BE2C (cell line): ENCODE measurements around the gene HS6ST3.

Source experiments
- DNase-seq: peaks from one replicate; pipeline ENCODE4 v3.0.0-alpha.2; 2020
- H3K27me3 ChIP-seq: fragments of 250-450 bp; sonication (Bioruptor Pico); 2 replicates; pipeline ENCODE4 v1.5.1; 2020; ENCODE audit warnings: mild to moderate bottlenecking
- H3K36me3 ChIP-seq: fragments of 250-450 bp; sonication (Bioruptor Pico); 2 replicates; pipeline ENCODE4 v1.5.1; 2020; ENCODE audit warnings: mild to moderate bottlenecking
- H3K4me1 ChIP-seq: fragments of 250-450 bp; sonication (Bioruptor Pico); 2 replicates; pipeline ENCODE4 v1.5.1; 2020
- H3K4me3 ChIP-seq: 2 replicates; pipeline ENCODE4 v1.5.1; 2011; ENCODE audit warnings: low read depth, low read length
- H3K9me3 ChIP-seq: fragments of 250-450 bp; sonication (Bioruptor Pico); 2 replicates; pipeline ENCODE4 v1.5.1; 2020
- TF ChIP-seq, protein P1 (sequence below): IDR thresholded peaks from 2 replicates; pipeline ENCODE4 v1.5.1; 2012; ENCODE audit warnings: mild to moderate bottlenecking, low read depth, low read length

The HS6ST3 gene

DNA sequence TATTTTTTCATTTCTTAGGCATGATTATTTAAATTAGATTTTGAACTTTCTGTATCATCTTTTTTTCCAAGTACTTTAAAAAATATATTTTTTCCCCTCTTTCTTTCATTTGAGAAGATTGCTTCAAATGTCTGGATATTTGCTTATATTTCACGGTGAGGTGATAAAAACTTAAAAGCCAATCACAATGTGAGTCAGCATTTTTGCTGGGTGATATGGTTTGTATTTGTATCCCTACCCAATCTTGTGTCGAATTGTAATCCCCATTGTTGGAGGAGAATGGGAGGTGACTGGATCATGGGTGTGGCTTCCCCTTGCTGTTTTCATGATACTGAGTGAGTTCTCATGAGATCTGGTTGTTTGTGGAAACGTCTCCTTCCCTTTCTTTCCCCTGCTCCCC is 583.9 kb downstream of the HS6ST3 start:
- Histone ChIP-seq H3K4me3 (no peak overlapping the region), H3K36me3 (no peaks in the 10 kb centered on the region), H3K4me1 (no peaks in the 10 kb centered on the region), H3K27me3 (no peaks in the 10 kb centered on the region), H3K9me3 (no peaks in the 10 kb centered on the region)
- TF ChIP-seq, protein P1, sequence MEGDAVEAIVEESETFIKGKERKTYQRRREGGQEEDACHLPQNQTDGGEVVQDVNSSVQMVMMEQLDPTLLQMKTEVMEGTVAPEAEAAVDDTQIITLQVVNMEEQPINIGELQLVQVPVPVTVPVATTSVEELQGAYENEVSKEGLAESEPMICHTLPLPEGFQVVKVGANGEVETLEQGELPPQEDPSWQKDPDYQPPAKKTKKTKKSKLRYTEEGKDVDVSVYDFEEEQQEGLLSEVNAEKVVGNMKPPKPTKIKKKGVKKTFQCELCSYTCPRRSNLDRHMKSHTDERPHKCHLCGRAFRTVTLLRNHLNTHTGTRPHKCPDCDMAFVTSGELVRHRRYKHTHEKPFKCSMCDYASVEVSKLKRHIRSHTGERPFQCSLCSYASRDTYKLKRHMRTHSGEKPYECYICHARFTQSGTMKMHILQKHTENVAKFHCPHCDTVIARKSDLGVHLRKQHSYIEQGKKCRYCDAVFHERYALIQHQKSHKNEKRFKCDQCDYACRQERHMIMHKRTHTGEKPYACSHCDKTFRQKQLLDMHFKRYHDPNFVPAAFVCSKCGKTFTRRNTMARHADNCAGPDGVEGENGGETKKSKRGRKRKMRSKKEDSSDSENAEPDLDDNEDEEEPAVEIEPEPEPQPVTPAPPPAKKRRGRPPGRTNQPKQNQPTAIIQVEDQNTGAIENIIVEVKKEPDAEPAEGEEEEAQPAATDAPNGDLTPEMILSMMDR = no peak
- DNase-seq = no peak

DNA sequence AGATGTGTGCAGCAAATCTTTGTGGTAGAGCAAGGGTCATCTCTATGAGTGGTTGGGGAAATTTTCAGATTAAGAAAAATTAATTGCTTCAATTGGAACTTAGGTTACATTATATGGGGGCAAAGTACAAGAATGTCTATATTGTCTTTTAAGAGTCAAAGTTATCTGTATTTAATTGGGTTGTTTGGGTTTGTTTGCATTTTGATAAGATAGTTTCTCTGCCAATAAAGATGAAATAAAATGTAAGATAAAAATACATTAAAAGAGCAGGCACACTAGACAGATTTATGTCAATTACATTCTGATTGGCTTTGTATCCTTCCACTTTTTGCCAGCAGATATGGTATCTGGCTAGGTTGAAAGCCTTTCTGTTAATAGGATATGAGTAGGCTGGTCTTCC is 587.1 kb downstream of the HS6ST3 start:
- TF ChIP-seq, protein P1 = no peak
- H3K36me3 ChIP-seq = no peaks in the 10 kb centered on the region
- H3K27me3 ChIP-seq = no peaks in the 10 kb centered on the region
- H3K4me3 ChIP-seq = no peak overlapping the region
- no peaks in the 10 kb centered on the region for H3K9me3 ChIP-seq
- DNase-seq = no peak
- no peaks in the 10 kb centered on the region for H3K4me1 ChIP-seq

DNA sequence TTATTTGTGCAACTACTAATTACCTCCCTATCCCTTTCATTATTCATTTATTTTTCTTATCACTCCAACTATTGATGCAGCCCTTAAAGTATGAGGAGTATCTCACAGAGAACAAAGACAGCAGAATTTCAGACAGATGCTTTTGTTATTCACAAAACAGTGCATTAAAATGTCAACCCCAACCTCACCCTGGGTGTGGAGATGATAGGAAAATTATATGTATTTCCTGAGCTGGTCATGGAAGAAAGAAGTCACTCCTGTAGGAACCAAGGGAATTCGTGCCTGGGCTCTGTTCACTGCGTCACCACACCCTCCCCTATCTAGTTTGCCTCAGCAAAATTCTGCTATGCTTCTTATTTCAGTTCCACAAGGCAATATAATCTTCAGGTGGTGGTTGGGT is 588.9 kb downstream of the HS6ST3 start:
- Histone ChIP-seq H3K36me3 (no peaks in the 10 kb centered on the region), H3K27me3 (no peaks in the 10 kb centered on the region), H3K9me3 (no peaks in the 10 kb centered on the region), H3K4me3 (no peak overlapping the region), H3K4me1 (no peaks in the 10 kb centered on the region)
- TF ChIP-seq, protein P1 = no peak
- no peak for DNase-seq

DNA sequence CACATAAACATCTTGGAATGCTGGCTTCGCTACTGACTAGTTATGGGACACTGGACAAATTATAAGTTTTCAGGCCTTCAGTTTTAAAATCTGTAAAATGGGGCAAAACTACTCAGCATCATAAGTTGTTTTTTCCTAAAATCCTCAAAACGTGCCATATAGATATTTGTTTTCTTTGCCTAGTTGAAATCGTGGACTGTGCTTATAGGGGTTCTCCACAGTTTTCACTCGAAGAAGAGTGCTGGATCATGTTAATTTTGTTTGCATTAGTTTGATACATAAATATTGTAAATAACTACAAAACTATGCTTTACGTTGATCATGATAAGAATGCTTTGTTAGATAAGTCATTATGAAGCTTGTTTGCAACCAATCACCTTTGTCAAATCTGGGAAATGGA is 591.0 kb downstream of the HS6ST3 start:
- Histone ChIP-seq H3K4me3 (no peak overlapping the region), H3K4me1 (no peaks in the 10 kb centered on the region), H3K9me3 (no peaks in the 10 kb centered on the region), H3K36me3 (no peaks in the 10 kb centered on the region), H3K27me3 (no peaks in the 10 kb centered on the region)
- TF ChIP-seq, protein P1 = no peak
- no peak for DNase-seq

DNA sequence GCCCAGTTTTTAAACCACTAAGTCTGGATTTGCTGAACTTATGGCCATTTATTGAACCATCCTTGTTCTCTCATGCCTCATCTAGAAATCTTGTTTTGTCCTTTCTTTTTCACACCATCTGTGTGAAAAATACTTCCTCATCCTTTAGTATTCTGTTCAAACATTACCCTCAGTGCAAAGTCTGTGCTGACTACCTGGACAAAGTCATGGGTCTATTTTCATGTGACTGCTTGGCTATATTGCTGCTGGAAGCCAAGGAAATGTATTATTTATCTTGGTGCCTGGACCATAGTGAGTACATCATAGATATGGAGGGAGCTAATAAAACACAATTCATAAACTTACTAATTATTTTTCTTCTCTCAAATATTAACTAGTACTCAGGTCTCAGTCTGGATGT is 591.9 kb downstream of the HS6ST3 start:
- Histone ChIP-seq H3K27me3 (no peaks in the 10 kb centered on the region), H3K4me3 (no peak overlapping the region), H3K4me1 (no peaks in the 10 kb centered on the region), H3K9me3 (no peaks in the 10 kb centered on the region), H3K36me3 (no peaks in the 10 kb centered on the region)
- no peak for DNase-seq
- TF ChIP-seq, protein P1 = no peak

DNA sequence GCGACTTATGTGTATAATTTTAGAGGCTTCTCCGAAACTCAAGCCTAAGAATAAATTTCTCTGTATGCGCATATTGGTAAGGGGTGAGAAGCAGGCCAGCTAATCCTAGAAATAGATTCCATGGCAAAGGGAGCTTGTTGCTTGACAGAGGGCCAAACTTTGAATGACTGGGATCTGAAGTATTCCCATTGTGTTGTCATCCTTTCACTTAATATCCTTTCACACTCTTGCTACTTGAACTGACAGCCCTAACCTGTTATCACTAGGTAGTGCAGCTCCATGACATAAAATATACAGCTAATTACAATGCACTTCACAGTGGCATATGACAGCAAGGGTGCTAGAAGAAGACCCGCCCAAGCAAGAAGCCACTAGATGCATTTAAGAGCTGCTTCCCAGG is 594.6 kb downstream of the HS6ST3 start:
- DNase-seq = no peak
- TF ChIP-seq, protein P1 = no peak
- no peak overlapping the region for H3K4me3 ChIP-seq
- no peaks in the 10 kb centered on the region for H3K36me3 ChIP-seq
- H3K4me1 ChIP-seq = no peaks in the 10 kb centered on the region
- H3K9me3 ChIP-seq = no peaks in the 10 kb centered on the region
- no peaks in the 10 kb centered on the region for H3K27me3 ChIP-seq
